HG03064 (cell line): ENCODE data around the gene BMERB1.
"Not testable (repeated sequence)": the region's sequence is repeated elsewhere in the genome, so short reads cannot be mapped to it uniquely, and the experiment has no call there.

Experiments
- ATAC-seq: cut with Tn5 transposase; IDR thresholded peaks from one replicate; pipeline ENCODE4 v1.9.1; 2021; ENCODE audit warnings: low read depth; ENCODE audit not compliant: unreplicated experiment

BMERB1 gene

DNA sequence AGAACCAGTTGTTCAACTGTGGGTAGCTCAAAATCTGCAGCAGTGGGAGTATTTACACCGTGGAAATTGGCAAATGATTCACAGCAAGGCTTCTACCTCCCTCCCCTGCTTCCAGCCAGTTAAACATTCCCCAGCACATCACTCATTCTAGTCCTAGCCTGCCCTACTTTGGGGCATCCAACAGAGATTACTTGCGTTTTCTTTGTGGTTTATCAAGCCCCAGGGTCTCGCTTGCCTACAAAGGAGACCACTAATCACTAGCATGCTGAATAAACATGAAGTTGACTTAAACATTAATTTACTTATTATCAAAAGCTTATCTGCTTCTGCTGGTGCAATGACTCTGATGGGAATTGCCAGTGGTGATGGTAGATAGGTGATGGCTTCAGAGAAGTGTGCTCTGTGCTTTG is 114.1 kb downstream of the BMERB1 start:
- no peak for ATAC-seq

DNA sequence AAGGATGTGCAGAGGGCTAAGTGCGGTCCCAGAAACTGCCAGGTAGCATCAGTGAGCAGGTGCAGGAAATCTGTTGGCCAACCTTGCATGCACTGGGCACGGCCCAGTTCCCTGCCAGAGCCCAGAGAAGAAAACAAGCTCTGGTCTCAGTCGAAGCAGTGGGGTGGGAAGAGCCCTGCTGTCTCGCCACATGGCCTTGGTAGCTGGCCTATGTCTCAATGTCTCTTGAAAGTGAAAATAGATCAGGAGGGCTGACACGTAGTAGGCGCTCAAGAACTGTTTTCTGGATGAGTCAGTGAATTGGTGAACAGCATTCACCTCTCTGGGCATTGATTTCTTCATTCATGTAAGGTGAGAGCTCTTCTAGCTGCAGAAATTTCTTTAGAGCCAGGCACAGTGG is 118.1 kb downstream of the BMERB1 start:
- ATAC-seq = no peak

- no peak for ATAC-seq
These were observed 119.1 kb downstream of the BMERB1 start for GRCh38 chr16:15553313-15554088.

DNA sequence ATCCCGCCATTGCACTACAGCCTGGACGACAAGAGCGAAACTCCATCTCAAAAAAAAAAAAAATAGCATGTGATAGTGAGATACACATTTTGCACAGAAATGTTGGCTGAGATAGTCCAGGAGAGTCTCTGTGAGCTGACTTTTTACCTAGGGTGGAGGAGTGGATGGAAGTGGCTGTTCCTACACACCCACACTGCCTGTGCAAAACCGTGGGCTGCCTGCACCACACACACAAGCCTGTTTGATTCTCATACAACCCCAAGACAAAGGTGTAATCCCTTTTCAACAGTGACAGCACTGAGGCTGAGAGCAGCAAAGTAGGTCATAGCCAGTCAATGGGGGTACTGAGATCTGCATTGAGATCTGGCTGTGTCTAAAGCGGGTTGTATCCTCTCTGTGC is 121.7 kb downstream of the BMERB1 start:
- ATAC-seq = no peak

DNA sequence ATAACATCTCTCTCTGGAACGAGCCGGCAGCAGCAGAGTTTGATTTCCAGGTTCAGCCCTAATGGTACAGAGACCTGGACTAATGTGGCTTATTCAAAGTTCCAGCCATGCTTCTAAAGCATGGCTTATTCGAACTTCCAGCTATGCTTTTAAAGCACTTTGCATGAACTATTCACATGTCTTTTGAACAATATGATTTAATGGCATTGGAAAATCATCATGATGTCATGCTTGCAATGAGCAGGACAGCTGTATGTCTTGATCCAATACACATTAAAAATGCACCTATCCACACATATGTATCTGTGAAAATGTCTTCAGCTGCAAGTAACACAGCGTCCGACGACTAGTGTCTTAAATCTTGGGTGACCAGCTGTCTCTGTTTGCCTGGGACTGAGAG is 122.9 kb downstream of the BMERB1 start:
- no peak for ATAC-seq

- no peak for ATAC-seq
These were observed 124.8 kb downstream of the BMERB1 start for GRCh38 chr16:15559176-15559575.

DNA sequence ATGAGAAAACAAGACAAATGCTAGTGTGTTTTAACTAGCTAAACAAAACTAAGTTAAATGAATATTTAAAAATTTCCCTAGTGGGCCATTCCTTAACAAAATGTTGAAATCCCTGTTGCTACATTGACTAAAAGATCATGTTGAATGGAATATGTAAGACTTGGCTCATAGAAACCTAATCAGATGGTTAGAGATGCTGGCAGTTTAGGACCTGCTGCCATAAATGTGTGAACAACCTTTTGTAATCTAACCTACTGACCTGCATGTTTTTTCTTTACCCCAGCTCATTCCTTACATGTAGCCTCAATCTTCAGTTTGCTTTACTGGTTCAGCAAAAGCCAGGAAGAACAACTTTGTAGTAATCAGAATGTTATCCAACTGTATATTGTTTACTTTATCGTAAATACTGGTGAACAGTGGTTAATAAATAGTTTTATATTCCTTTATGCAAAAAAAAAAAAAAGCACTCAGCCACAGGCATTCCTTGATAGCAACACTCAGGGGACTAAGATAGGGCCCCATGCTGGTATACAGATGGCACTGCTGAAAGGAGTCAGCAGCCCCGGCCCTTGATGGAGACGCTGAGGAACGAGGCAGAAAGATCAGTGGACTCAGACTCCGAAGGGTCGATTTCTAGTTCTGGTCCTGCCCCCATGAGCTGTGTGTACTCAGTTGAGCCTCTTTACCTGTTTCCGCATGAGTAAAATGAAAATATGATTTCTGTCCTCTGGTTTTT is 130.4 kb downstream of the BMERB1 start:
- ATAC-seq = no peak

- ATAC-seq = no peak
These were observed 131.7 kb downstream of the BMERB1 start for GRCh38 chr16:15566095-15566494.

- no peak for ATAC-seq
These were observed 133.4 kb downstream of the BMERB1 start for GRCh38 chr16:15567823-15568222.

- not testable (repeated sequence) for ATAC-seq
These were observed 136.3 kb downstream of the BMERB1 start for GRCh38 chr16:15570666-15571065.

- ATAC-seq = no peak
These were observed 137.2 kb downstream of the BMERB1 start for GRCh38 chr16:15571557-15571956.

DNA sequence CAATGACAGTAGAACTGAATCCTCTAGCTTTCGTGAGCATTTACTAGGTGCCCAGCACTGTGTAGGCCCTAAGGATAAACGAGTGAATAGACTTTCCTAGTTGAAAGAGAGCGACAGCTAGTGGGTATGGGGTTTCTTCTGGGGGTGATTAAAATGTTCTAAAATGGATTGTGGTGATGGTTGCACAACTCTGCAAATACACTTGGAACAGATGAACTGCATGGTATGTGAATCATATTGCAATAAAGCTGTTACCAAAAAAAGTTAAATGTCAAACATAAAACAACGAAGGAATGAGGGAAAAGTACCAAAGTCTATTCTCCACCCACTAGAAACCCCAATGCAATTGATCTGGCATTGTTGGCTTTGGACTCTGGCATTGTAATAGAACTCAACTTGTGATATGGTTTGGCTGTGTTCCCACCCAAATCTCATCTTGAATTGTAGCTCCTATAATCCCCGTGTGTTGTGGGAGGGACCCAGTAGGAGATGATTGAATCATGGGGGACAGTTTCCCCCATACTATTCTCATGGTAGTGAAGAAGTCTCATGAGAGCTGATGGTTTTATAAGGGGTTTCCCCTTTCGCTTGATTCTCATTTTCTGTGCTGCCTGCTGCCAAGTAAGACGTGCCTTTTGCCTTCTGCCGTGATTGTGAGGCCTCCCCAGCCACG is 138.1 kb downstream of the BMERB1 start:
- no peak for ATAC-seq

- ATAC-seq = no peak
These were observed 139.0 kb downstream of the BMERB1 start for GRCh38 chr16:15573274-15573895.

- ATAC-seq = not testable (repeated sequence)
These were observed 139.7 kb downstream of the BMERB1 start for GRCh38 chr16:15573896-15574613.

DNA sequence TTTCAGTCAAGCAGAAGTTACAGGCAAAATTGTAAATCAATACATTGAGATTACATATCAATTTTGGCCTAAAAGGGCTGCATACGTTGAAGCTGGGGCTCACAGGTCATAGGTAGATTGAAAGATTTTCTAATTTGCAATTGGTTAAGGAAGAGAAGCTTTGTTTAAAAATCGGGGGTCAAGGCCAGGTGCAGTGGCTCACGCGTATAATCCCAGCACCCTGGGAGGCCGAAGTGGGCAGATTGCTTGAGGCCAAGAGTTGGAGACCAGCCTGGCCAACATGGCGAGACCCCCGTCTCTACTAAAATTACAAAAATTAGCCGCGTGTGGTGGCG is 140.2 kb downstream of the BMERB1 start:
- no peak for ATAC-seq

- no peak for ATAC-seq
These were observed 141.1 kb downstream of the BMERB1 start for GRCh38 chr16:15575293-15576049.

GRCh38 chr16:15576960-15577958 is 142.9 kb downstream of the BMERB1 start:
- ATAC-seq = no peak

DNA sequence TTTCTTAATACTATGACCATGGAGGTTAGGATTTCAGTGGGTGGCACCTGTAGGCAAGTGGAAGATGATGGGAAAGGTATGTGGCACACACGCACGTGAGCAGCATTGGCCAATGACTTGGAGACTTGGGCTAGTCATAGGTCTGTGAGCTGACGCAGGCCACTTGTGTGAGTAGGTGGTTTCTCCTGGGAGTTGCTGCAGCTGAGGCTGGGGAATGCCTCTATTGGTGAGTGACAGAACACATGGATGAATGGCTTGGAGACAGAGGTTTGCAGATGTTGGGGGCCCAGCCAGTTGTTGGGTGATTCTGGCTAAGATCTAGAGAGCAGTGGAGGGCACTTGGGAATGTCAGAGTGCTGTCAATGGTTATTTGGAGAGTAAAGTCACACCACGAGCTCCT is 144.4 kb downstream of the BMERB1 start:
- no peak for ATAC-seq
